ENCODE data around the gene ARHGAP15.
"Not testable (repeated sequence)": the region's sequence is repeated elsewhere in the genome, so short reads cannot be mapped to it uniquely, and the experiment has no call there.

ARHGAP15 gene

GRCh38 chr2:143499061-143499460, 369.8 kb downstream of the ARHGAP15 start:
- no peak for ATAC-seq

- ATAC-seq, result no peak
Measured at GRCh38 chr2:143501106-143501676, 372.0 kb downstream of the ARHGAP15 start.

- ATAC-seq, result no peak
Measured at GRCh38 chr2:143503280-143503679, 374.1 kb downstream of the ARHGAP15 start.

- no peak for ATAC-seq
Measured at GRCh38 chr2:143504397-143504796, 375.2 kb downstream of the ARHGAP15 start.

GRCh38 chr2:143505542-143505941, 376.3 kb downstream of the ARHGAP15 start:
- no peak for ATAC-seq

GRCh38 chr2:143513081-143513480, 383.9 kb downstream of the ARHGAP15 start:
- ATAC-seq, result no peak

- no peak for ATAC-seq
Measured at GRCh38 chr2:143514413-143514812, 385.2 kb downstream of the ARHGAP15 start.

- ATAC-seq, result no peak
Measured at GRCh38 chr2:143515318-143515717, 386.1 kb downstream of the ARHGAP15 start.

- no peak for ATAC-seq
Measured at GRCh38 chr2:143519521-143519920, 390.3 kb downstream of the ARHGAP15 start.

- no peak for ATAC-seq
Measured at GRCh38 chr2:143521396-143521795, 392.2 kb downstream of the ARHGAP15 start.

GRCh38 chr2:143522699-143523098, 393.5 kb downstream of the ARHGAP15 start:
- ATAC-seq, result no peak

GRCh38 chr2:143524119-143524553, 394.9 kb downstream of the ARHGAP15 start:
- ATAC-seq, result no peak

- ATAC-seq, result no peak
Measured at GRCh38 chr2:143524559-143525401, 395.6 kb downstream of the ARHGAP15 start.

- ATAC-seq, result no peak
Measured at GRCh38 chr2:143525402-143525860, 396.2 kb downstream of the ARHGAP15 start.

- no peak for ATAC-seq
Measured at GRCh38 chr2:143526498-143526897, 397.3 kb downstream of the ARHGAP15 start.

GRCh38 chr2:143528021-143528420, 398.8 kb downstream of the ARHGAP15 start:
- ATAC-seq, result no peak

GRCh38 chr2:143529118-143529720, 400.0 kb downstream of the ARHGAP15 start:
- ATAC-seq, result no peak

GRCh38 chr2:143530758-143531157, 401.5 kb downstream of the ARHGAP15 start:
- ATAC-seq, result no peak

- ATAC-seq, result no peak
Measured at GRCh38 chr2:143532061-143532460, 402.8 kb downstream of the ARHGAP15 start.

- ATAC-seq, result no peak
Measured at GRCh38 chr2:143533846-143534245, 404.6 kb downstream of the ARHGAP15 start.

GRCh38 chr2:143535802-143536201, 406.6 kb downstream of the ARHGAP15 start:
- ATAC-seq, result no peak

- not testable (repeated sequence) for ATAC-seq
Measured at GRCh38 chr2:143541899-143542298, 412.7 kb downstream of the ARHGAP15 start.

- ATAC-seq, result no peak
Measured at GRCh38 chr2:143545059-143545948, 416.1 kb downstream of the ARHGAP15 start.
